Urinary bladder (tissue), 4 donors: ENCODE measurements around the gene MACF1. TPM values are rescaled to one million over a fixed set of nuclear protein-coding genes. Genes with fewer than 3 reads are reported as not detected.

Experiments used
- DNase-seq: peaks from one replicate; pipeline ENCODE4 v3.0.0-alpha.2; 2015; ENCODE audit errors: extremely low spot score
- H3K27ac ChIP-seq: one replicate; pipeline ENCODE4 v1.5.1; 2013; ENCODE audit warnings: low read depth, mild to moderate bottlenecking, moderate library complexity
- H3K36me3 ChIP-seq: one replicate; pipeline ENCODE4 v1.6.1; 2013; ENCODE audit warnings: mild to moderate bottlenecking, moderate library complexity; ENCODE audit not compliant: insufficient read depth
- H3K4me1 ChIP-seq: one replicate; pipeline ENCODE4 v1.6.1; 2013; ENCODE audit warnings: mild to moderate bottlenecking, moderate library complexity; ENCODE audit not compliant: insufficient read depth
- H3K4me3 ChIP-seq: one replicate; pipeline ENCODE4 v1.5.1; 2013; ENCODE audit warnings: low read depth, low read length
- WGBS: extraction: QIAGEN DNeasy Blood & Tissue Kit; methylation state at CpG from one replicate; pipeline ENCODE4 v1.1.7; 2013; 5-methylcytosine and 5-hydroxymethylcytosine counted together
- polyA plus RNA-seq: library from polyadenylated mRNA; stranded (reverse); fragments of 200-250 nt; gene quantifications from one replicate; pipeline ENCODE4 v1.2.3, GENCODE V29; 2013
- total RNA-seq: library from RNA; depleted of rRNA; stranded (reverse); fragments of >200 nt; gene quantifications from one replicate; pipeline ENCODE4 v1.2.3, GENCODE V29; 2014
- donor health status: healthy with polysubstance abuse.
- donor health status: healthy.

The MACF1 gene
- total and polyA plus RNA-seq, 2 donors = 93.0 to 476 TPM

DNA sequence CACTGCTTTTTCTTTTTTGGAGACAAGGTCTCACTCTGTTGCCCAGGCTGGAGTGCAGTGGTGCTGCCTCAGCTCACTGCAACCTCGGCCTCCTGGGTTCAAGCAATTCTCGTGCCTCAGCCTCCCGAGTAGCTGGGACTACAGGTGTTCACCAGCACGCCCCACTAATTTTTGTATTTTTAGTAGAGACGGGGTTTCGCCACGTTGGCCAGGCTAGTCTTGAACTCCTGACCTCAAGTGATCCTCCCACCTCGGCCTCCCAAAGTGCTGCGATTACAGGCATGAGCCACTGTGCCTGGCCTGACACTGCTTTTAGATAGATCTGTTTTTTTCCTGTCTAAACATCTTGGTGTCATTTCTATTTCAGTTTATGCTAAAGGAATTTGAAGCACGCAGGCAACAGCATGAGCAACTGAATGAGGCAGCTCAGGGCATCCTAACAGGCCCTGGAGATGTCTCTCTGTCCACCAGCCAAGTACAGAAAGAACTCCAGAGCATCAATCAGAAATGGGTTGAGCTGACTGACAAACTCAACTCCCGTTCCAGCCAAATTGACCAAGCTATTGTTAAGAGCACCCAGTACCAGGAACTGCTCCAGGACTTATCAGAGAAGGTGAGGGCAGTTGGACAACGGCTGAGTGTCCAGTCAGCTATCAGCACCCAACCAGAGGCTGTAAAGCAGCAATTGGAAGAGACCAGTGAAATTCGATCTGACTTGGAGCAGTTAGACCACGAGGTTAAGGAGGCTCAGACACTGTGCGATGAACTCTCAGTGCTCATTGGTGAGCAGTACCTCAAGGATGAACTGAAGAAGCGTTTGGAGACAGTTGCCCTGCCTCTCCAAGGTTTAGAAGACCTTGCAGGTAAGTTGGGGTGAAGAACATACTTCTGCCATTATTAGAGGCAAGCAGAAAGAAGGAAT, 180.8 kb downstream of the MACF1 start:
- DNase-seq = no peak
- Histone ChIP-seq H3K4me1 (no peaks in the 10 kb centered on the region), H3K27ac (no peak overlapping the region), H3K36me3 (peaks cover 14% of the 10 kb centered on the region), H3K4me3 (no peak overlapping the region)
- 74% methylated on average over 16 of the region's 16 CpGs for WGBS

DNA sequence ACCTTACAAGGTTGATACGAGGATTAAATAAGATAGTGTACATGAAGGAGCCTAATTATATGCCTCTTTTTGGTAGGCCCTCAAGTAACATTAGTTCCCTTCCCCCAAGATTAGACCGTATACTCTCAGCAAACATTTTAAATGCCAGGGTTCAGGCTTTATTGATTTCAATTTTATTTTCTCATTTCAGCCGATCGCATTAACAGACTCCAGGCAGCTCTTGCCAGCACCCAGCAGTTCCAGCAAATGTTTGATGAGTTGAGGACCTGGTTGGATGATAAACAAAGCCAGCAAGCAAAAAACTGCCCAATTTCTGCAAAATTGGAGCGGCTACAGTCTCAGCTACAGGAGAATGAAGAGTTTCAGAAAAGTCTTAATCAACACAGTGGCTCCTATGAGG, 182.5 kb downstream of the MACF1 start:
- no peak overlapping the region for H3K4me3 ChIP-seq
- 88% methylated on average over 5 of the region's 5 CpGs for WGBS
- H3K27ac ChIP-seq = no peak overlapping the region
- no peak for DNase-seq
- H3K4me1 ChIP-seq = no peaks in the 10 kb centered on the region
- H3K36me3 ChIP-seq = peaks cover 14% of the 10 kb centered on the region

DNA sequence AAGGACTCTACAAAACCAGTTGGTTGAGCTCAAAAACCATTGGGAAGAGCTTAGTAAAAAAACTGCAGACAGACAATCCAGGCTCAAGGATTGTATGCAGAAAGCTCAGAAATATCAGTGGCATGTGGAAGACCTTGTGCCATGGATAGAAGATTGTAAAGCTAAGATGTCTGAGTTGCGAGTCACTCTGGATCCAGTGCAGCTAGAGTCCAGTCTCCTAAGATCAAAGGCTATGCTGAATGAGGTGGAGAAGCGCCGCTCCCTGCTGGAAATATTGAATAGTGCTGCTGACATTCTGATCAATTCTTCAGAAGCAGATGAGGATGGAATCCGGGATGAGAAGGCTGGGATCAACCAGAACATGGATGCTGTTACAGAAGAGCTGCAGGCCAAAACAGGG, 183.0 kb downstream of the MACF1 start:
- H3K4me1 ChIP-seq = no peaks in the 10 kb centered on the region

DNA sequence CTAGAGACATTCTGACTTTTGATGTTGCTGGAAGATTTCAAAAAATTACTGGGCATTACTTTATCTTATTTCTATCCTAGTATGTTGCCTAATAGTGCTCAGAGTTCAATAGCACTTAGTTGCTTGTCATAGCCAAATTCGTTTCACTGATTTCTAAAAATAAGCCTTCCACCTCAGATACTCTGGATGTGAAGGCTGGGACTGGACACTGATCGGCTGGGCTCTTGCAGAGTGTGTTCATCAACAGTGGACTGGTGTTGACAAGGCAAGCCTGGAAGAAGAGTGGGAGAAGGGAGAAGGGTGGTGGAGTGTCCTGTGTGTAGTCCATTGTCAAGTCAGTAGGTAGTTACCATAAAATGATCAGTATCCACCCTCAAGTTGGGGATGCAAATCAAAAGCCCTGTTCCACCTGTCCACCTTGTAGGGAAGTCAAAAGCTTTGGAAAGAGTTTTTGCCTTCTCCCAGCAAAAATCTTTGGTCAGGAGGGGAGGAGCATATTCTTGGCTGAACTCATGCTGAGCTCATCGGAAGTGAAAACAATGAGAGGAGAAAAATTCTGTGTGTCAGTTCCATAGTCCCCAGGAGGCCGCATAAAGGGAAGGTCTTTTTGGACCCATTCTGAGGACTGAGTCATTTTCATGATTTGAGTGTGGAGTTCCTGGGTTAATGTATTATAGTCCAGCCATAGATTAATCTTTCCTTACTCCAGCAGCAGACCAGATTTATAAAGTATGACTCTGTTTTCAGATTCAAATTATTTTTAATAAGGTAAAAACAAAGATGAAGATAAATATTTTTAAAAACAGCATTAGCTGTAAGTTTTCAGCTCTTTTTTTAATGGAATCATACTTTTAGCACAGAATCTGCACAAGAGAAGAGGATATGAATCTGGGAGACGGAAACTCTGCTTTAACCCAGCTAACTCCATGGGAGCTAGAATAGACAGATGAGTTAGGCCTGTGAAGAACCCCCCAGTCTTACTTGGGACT, 187.5 kb downstream of the MACF1 start:
- H3K27ac ChIP-seq = no peak overlapping the region
- H3K36me3 ChIP-seq = peaks cover 7% of the 10 kb centered on the region
- H3K4me1 ChIP-seq = peaks cover 2% of the 10 kb centered on the region
- no peak overlapping the region for H3K4me3 ChIP-seq
- WGBS = 25% methylated on average over 5 of the region's 5 CpGs
- no peak for DNase-seq

More for the DNA sequence above, 183.0 kb downstream of the MACF1 start:
- H3K36me3 ChIP-seq = peaks cover 14% of the 10 kb centered on the region
- no peak overlapping the region for H3K4me3 ChIP-seq
- no peak for DNase-seq
- H3K27ac ChIP-seq = no peak overlapping the region
- WGBS = 87% methylated on average over 4 of the region's 4 CpGs

DNA sequence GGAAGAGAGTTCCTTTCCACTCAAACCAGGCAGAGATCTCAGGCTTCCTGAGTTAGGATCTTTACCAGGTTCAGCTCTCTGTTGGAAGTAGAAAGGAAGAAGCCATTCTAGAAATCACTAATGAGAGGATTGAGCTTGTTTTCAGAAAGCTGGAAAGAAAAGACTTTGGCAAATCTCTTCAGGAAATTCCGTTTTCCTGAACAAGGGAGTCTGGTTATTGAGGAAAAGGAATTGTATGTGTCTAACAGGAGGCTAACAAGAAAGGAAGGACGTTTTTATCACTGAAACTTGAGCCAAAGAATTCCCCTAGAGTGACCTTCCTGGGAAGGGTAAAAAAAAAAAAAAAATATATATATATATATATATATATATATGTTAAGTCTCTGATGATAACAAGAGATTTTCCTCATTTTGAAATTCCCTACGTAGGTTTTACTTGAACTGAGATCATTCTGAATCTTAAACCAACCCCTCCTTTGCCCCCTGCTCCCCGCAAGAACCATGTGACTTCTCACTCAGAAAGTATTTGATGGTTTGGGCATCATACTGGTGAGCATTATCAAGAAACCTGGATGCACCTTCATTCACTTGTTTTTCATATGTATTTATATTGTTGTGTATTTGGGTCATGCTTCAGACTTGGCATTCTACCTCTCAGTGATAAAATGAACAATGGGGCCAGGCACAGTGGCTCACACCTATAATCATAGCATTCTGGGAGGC, 188.5 kb downstream of the MACF1 start:
- WGBS = 57% methylated on average over 4 of the region's 4 CpGs
- H3K36me3 ChIP-seq = peaks cover 2% of the 10 kb centered on the region
- no peak overlapping the region for H3K27ac ChIP-seq
- no peak overlapping the region for H3K4me3 ChIP-seq
- no peak for DNase-seq
- peaks cover 2% of the 10 kb centered on the region for H3K4me1 ChIP-seq

DNA sequence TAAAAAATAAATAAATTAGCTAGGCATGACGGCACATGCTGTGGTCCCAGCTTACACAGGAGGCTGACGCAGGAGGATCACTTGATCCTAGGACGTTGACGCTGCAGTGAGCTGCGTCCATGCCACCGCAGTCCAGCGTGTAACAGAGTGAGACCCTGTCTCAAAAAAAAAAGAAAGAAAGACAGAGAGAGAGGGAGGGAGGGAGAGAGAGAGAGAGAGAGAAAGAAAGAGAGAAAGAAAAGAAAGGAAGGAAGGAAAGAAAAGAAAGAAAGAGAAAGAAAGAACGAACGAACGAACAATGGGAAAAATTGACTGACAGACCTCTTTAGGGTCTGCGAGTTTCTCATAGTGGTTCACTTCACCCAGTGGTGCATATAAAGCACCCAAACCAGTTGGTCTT, 189.2 kb downstream of the MACF1 start:
- Histone ChIP-seq H3K27ac (no peak overlapping the region), H3K4me3 (no peak overlapping the region), H3K36me3 (no peaks in the 10 kb centered on the region), H3K4me1 (peaks cover 2% of the 10 kb centered on the region)
- 93% methylated on average over 11 of the region's 11 CpGs for WGBS
- no peak for DNase-seq

DNA sequence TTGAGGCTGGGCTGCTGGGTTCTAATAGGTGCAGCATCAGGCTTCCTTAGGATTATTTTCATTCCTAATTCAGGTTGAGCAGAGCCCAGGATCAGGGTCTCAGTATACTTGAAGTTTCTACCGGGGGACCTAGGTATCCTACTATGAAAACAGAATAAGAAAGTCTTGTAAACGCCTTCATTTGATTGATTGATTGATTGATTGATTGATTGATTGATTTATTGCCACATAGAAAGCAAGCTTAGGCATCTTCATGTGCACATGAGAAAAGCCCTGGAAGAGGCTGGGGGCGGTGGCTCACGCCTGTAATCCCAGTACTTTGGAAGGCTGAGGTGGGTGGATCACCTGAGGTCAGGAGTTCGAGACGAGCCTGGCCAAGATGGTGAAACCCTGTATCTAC, 189.6 kb downstream of the MACF1 start:
- Histone ChIP-seq H3K4me1 (peaks cover 2% of the 10 kb centered on the region), H3K36me3 (no peaks in the 10 kb centered on the region), H3K27ac (no peak overlapping the region), H3K4me3 (no peak overlapping the region)
- 85% methylated on average over 6 of the region's 6 CpGs for WGBS
- no peak for DNase-seq

DNA sequence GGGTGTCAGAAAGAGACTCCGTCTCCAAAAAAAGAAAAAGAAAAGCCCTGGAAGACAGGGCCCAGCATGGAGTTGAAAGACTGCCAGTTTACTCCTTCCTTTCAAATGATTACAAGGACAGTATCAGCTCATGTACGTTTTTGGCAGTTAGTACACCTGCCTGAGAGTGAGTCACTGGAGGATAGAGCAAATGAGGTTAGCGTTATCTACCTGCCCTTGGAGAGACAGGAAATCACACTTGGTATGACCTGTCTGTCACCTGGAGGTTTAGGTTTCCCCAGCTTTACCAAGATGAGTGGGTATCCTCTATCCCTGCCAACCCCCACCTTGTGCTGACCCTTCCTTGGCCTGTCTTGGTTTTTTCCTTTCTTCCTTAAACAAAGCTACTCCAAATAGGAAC, 190.1 kb downstream of the MACF1 start:
- H3K4me3 ChIP-seq = no peak overlapping the region
- no peak for DNase-seq
- H3K27ac ChIP-seq = no peak overlapping the region
- H3K4me1 ChIP-seq = peaks cover 2% of the 10 kb centered on the region
- H3K36me3 ChIP-seq = no peaks in the 10 kb centered on the region
- 23% methylated on average over 3 of the region's 3 CpGs for WGBS

DNA sequence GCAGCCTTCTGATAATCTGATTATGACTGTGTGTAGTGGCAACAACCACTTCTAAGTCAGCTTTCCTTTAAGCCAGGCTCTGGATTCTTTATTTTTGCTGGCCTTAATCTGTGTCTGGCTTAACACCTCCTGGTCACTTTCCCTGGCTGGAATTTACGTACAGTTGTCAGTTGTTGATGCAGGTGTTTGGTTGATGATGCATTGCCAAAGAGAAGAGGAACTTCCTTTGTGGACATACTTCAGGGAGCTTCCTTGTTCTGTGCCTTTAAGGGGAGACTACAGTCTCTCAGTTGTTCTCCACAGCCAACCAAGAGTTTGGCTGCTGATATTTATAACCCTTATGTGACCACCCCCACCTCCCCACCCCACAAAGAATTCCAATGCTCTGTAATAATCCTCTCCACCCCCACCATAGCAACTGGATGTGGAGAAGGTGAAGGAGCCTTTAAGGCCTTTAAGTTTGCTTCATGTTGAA, 190.9 kb downstream of the MACF1 start:
- H3K4me3 ChIP-seq = no peak overlapping the region
- H3K36me3 ChIP-seq = no peaks in the 10 kb centered on the region
- peaks cover 2% of the 10 kb centered on the region for H3K4me1 ChIP-seq
- no peak for DNase-seq
- no peak overlapping the region for H3K27ac ChIP-seq
- 2% methylated on average over 1 of the region's 1 CpG for WGBS

DNA sequence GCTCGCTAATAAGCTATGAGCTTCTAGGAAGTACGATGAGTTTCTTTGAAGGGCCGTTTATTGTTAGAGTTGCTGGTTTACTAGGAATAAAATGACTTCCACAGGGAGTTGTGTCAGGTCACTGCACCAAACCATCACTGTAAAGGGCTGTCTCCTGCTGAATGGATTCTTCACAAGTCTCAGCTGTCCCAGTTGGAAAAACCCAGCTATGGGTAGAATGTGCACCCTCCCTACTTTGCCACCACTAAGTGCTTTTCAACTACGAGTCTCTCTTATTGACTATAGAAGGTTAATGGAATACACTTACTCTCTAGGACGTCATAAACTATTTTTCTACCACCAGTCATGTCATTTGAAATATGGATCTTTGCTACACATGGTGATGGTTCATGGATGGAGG, 192.2 kb downstream of the MACF1 start:
- Histone ChIP-seq H3K4me1 (peaks cover 2% of the 10 kb centered on the region), H3K27ac (no peak overlapping the region), H3K36me3 (no peaks in the 10 kb centered on the region), H3K4me3 (no peak overlapping the region)
- WGBS = 67% methylated on average over 5 of the region's 5 CpGs
- DNase-seq = no peak

DNA sequence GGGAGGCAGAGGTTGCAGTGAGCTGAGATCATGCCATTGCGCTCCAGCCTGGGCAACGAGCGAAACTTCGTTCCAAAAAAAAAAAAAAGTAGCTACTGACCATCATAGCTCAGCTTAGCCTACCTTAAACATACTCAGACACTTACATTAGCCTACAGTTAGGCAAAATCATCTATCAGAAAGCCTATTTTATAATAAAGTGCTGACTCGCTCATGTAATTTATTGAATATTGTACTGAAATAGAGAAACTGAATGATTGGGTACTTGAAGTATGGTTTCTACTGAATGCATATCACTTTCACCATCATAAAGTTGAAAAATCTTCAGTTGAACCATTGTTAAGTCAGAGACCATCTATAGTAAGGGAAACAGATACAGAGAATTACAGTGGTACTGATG, 193.0 kb downstream of the MACF1 start:
- peaks cover 2% of the 10 kb centered on the region for H3K4me1 ChIP-seq
- no peak overlapping the region for H3K27ac ChIP-seq
- no peaks in the 10 kb centered on the region for H3K36me3 ChIP-seq
- no peak for DNase-seq
- 87% methylated on average over 5 of the region's 5 CpGs for WGBS
- H3K4me3 ChIP-seq = no peak overlapping the region

DNA sequence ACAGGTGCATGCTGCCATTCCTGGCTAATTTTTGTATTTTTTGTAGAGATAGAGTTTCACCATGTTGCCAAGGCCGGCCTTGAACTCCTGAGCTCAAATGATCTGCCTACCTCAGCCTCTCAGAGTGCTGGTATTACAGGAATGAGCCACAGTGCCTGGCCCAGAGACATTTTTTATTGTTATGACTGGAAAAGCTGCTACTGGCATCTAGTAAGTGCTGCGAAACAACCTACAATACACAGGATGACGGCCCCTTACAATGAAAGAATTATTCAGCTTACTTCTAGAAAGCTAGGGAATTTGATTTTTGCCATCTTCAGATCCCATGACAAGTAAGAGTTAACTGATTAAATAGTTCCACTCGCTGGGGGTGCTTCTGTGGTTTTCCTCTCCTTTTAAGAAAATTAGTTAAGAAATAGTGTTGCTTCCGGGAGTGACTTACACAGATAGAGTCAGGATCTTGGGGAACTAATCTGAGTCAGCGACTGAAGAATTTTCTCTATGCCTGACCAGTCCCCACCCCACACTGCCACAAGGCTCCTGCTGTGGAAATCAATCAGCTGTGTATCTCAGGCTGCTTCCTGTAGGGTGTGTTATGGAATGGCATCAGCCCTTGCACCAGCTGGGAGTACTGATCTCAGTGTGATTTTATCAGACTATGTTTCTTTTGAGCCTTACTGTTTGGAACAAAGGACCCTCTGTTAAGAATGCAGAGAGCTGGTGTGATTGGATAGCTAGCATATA, 194.0 kb downstream of the MACF1 start:
- H3K27ac ChIP-seq = peak overlapping the region; percentile 61
- H3K4me3 ChIP-seq = no peak overlapping the region
- H3K4me1 ChIP-seq = peaks cover 2% of the 10 kb centered on the region
- peak; percentile 75 for DNase-seq
- H3K36me3 ChIP-seq = no peaks in the 10 kb centered on the region
- 28% methylated on average over 6 of the region's 6 CpGs for WGBS
